ENCODE results near the gene TBX1. TPM values are rescaled to one million over a fixed set of nuclear protein-coding genes. Genes with fewer than 3 reads are reported as not detected.

TBX1 gene
- total RNA-seq, 1 donor from 2014 or later, result 13.5 TPM

DNA sequence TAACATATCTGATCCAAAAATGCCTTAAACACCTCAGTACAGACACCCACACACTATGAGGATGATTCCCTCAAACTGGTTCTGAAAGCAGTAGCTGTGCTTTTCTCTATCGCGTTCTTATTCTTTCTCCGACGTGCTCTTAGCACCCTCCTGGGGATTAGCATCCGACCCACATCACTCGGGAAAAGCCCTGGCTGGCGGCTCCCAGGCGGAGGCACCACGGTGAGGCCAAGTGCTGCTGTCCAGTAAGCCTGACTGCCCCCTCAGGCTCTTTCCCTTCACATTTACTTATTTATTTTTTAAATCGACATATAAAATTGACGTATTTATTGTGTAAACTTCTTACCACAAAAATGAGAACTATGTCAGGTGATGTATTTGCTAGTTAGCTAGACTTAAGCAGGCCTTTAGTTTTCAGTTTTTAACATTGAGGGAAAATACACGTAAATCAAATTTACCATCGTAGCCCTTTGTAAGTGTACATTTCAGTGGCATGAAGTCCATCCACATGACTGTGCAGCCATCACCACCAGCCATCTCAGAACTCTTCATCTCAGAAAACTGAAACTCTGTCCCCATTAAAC lies 19.2 kb downstream of the TBX1 start:
- DNase-seq (no peak), ATAC-seq (no peak)
- Histone ChIP-seq H3K27ac (no peak overlapping the region), H3K27me3 (ENCODE audit: low read depth) (peaks cover 30% of the 10 kb centered on the region), H3K4me3 (no peak overlapping the region), H3K9me3 (no peaks in the 10 kb centered on the region), H3K4me1 (no peaks in the 10 kb centered on the region), H3K36me3 (no peaks in the 10 kb centered on the region)
- intact Hi-C loops (cut with DNase I), result no loop called here
- TF ChIP-seq, protein P1, sequence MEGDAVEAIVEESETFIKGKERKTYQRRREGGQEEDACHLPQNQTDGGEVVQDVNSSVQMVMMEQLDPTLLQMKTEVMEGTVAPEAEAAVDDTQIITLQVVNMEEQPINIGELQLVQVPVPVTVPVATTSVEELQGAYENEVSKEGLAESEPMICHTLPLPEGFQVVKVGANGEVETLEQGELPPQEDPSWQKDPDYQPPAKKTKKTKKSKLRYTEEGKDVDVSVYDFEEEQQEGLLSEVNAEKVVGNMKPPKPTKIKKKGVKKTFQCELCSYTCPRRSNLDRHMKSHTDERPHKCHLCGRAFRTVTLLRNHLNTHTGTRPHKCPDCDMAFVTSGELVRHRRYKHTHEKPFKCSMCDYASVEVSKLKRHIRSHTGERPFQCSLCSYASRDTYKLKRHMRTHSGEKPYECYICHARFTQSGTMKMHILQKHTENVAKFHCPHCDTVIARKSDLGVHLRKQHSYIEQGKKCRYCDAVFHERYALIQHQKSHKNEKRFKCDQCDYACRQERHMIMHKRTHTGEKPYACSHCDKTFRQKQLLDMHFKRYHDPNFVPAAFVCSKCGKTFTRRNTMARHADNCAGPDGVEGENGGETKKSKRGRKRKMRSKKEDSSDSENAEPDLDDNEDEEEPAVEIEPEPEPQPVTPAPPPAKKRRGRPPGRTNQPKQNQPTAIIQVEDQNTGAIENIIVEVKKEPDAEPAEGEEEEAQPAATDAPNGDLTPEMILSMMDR (IDR thresholded peaks at IDR 0.05), result no peak

DNA sequence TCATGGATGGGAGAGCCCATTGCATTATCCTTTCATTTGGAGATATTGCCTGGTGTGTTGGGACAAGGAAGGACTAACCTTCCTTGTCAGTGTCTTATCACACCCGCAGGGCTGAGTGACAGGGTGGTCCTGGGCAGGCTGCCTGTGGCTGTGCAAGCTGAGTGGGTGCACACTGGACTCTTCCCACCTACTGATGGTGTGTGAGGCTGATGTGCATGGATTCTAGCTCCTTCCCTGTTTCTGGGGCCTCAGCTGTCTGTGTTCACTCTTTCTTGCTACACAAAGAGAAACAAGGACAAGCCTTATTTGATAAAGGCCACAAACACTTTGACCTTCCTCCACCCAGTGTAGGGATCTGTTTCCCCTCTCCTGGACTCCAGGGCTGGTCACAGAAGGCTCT lies 22.0 kb downstream of the TBX1 start:
- no peak for ATAC-seq
- H3K36me3 ChIP-seq, result no peaks in the 10 kb centered on the region
- H3K4me3 ChIP-seq, result no peak overlapping the region
- intact Hi-C loops (cut with DNase I), result no loop called here
- H3K9me3 ChIP-seq, result no peaks in the 10 kb centered on the region
- no peak for DNase-seq
- peaks cover 19% of the 10 kb centered on the region for H3K27me3 ChIP-seq (ENCODE audit: low read depth)
- no peaks in the 10 kb centered on the region for H3K4me1 ChIP-seq
- TF ChIP-seq, protein P1 (IDR thresholded peaks at IDR 0.05), result no peak
- H3K27ac ChIP-seq, result no peak overlapping the region

DNA sequence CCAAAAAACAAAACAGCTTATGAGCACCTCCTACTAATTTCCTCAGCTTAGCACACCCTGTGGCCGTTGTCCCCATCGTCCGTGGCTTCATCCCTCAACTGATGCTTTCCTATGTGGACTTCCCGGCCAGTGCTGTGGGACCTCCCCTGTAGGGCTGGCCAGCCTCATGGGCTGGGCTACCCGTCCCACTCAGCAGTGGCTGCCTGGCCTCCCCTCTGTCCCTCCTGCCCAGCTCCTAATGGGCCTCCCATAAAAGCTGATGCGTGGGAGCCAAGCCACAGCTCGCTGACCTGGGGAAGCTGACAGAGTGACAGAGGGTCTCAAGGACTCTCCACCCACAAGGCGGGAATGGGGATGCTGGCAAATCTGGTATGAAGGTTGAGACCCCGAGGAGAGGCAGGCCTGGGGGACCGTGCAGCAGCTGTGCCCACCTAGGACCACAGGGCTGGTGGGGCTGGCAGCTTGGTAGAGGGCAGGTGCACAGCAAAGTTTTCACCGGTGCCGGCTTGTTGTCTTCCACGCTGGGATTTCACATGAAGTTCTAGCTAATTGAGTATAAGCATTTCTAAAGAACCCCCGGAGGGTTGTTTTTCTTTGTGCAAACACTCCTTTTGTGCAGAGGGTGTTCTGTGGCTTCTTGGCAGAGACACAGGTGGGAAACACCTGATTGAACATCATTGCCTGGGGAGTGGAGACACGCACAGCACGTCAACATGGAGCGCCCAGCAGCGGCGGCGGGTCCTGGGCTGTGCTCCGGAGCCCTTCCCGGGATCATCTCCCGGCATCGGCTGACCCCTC lies 23.2 kb downstream of the TBX1 start:
- peaks cover 10% of the 10 kb centered on the region for H3K27me3 ChIP-seq (ENCODE audit: low read depth)
- ATAC-seq, result no peak

DNA sequence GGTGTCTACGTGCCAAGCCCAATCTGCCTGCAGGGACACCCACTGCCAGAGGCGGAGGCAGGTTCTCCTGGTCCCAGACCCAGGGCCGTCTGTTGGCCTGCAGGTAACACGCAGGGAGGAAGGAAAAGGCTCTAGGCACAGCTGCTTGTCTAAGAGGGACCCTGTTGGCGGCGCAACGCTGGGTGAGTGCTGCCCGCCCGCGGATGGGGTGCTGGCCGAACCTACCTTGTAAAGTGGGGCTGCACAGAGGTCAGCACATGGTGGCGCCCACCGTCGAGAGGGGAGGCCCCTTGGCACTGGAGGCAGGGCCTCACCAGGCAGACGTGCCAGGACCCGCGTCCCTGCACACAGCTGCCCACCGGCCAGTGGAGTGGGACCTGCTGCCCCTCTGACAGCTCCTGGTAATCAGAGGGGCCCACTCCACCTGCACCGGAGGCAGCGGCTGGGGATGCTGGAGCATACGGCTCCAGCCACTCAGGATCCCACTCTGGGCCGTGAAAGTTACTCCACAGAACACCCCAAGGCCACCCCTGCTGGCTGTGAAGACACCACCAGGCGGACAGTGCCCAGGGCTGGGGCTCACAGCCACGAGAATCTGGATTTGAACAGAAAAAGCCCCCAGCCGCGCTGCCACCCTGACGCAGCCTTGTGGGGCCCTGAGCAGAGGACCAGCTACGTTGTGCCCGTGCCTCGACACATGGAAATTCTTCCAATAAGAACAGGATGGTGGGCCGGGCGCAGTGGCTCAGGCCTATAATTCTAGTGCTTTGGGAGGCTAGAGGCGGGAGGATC lies 24.0 kb downstream of the TBX1 start:
- H3K36me3 ChIP-seq, result no peaks in the 10 kb centered on the region
- H3K27me3 ChIP-seq (ENCODE audit: low read depth), result peaks cover 10% of the 10 kb centered on the region
- no peaks in the 10 kb centered on the region for H3K9me3 ChIP-seq
- H3K4me3 ChIP-seq, result no peak overlapping the region
- TF ChIP-seq, protein P1 (IDR thresholded peaks at IDR 0.05), result no peak
- ATAC-seq (no peak), DNase-seq (peak; percentile 33)
- H3K4me1 ChIP-seq, result no peaks in the 10 kb centered on the region
- intact Hi-C loops (cut with DNase I), result no loop called here
- H3K27ac ChIP-seq, result no peak overlapping the region

More for the DNA sequence above, 23.2 kb downstream of the TBX1 start:
- Histone ChIP-seq H3K4me1 (no peaks in the 10 kb centered on the region), H3K27ac (no peak overlapping the region), H3K9me3 (no peaks in the 10 kb centered on the region), H3K36me3 (no peaks in the 10 kb centered on the region), H3K4me3 (no peak overlapping the region)
- TF ChIP-seq, protein P1 (IDR thresholded peaks at IDR 0.05), result no peak
- peak; percentile 30 for DNase-seq
- intact Hi-C loops (cut with DNase I), result no loop called here

DNA sequence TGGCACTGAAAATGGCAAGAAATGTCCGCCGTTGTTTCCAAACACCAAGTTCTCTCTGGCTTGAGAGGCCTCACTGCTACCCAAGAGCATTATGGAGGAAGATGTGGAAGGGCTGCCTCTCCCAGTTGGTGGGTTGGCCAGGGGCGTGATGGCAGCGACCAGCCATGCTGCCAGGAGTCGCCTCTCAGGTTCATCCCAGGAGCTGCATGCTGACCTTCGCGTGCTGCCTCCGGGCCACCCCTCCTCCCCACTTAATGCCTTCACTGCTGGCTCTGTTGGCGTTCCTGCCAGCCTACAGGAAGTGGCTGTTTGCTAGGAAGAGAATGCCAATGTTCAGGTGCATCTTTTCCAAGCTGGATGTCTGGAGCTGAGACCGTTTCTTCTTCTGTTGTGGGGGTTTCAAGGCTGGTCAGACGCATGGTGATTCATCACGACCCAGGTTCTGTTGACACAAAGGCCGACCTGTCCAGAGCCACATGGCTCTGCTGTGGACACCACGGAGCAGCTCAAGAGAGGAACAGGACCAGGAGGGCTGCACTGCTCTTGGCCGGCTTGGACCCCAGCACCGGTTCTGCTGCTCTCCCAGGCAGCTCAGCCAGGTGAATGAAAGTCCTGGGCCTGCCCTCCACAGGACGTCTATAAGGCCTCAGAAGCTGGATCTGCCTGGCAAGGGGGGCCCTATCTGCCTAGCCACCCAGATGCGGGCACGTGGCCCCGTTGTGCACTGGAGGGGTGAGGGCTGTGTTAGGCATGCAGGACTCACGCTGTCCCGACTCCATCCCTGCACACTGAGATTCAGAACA lies 25.1 kb downstream of the TBX1 start:
- TF ChIP-seq, protein P1 (IDR thresholded peaks at IDR 0.05), result no peak
- no peak overlapping the region for H3K27ac ChIP-seq
- H3K9me3 ChIP-seq, result no peaks in the 10 kb centered on the region
- DNase-seq (peak; percentile 28), ATAC-seq (no peak)
- H3K36me3 ChIP-seq, result no peaks in the 10 kb centered on the region
- no peaks in the 10 kb centered on the region for H3K4me1 ChIP-seq
- H3K27me3 ChIP-seq (ENCODE audit: low read depth), result peaks cover 10% of the 10 kb centered on the region
- no peak overlapping the region for H3K4me3 ChIP-seq
- intact Hi-C loops (cut with DNase I), result no loop called here

Data from lower lobe of right lung (tissue), 2 donors.